ENCODE measurements around the gene DPYD.

Gene DPYD

GRCh38 chr1:97727029-97727428 is 193.8 kb downstream of the DPYD start:
- no peak overlapping the region for H2AFZ ChIP-seq (ENCODE audit: low read length)
- no peaks in the 10 kb centered on the region for H3K4me1 ChIP-seq (ENCODE audit: insufficient read depth, low read length, severe bottlenecking)
- no peaks in the 10 kb centered on the region for H4K20me1 ChIP-seq (ENCODE audit: insufficient read depth, low read length)
- H3K27ac ChIP-seq (ENCODE audit: low read depth, low read length, poor library complexity, severe bottlenecking), result no peak overlapping the region
- H3K9ac ChIP-seq (ENCODE audit: low read length), result no peak overlapping the region
- no peaks in the 10 kb centered on the region for H3K79me2 ChIP-seq (ENCODE audit: insufficient read depth, low read length)
- no peak overlapping the region for H3K4me3 ChIP-seq (ENCODE audit: low read depth, low read length, poor library complexity, severe bottlenecking)
- no peaks in the 10 kb centered on the region for H3K9me3 ChIP-seq (ENCODE audit: low read length)
- TF ChIP-seq EZH2 (IDR thresholded peaks at IDR 0.05; ENCODE audit: borderline replicate concordance, low read length) (no peak), CTCF (IDR thresholded peaks at IDR 0.05; ENCODE audit: low read length) (no peak)
- H3F3A ChIP-seq (ENCODE audit: insufficient read depth, low read length), result no peaks in the 10 kb centered on the region
- H3K4me2 ChIP-seq (ENCODE audit: low read length), result no peak overlapping the region
- H3K9me2 ChIP-seq (ENCODE audit: low read depth, low read length), result no peaks in the 10 kb centered on the region
- H3K27me3 ChIP-seq (ENCODE audit: insufficient read depth, low read length), result no peaks in the 10 kb centered on the region
- no peaks in the 10 kb centered on the region for H3K36me3 ChIP-seq (ENCODE audit: insufficient read depth, low read length)

- H3K27ac ChIP-seq (ENCODE audit: low read depth, low read length, poor library complexity, severe bottlenecking), result no peak overlapping the region
- no peak overlapping the region for H2AFZ ChIP-seq (ENCODE audit: low read length)
- H3K4me1 ChIP-seq (ENCODE audit: insufficient read depth, low read length, severe bottlenecking), result no peaks in the 10 kb centered on the region
- H3K9me3 ChIP-seq (ENCODE audit: low read length), result no peaks in the 10 kb centered on the region
- no peaks in the 10 kb centered on the region for H3K36me3 ChIP-seq (ENCODE audit: insufficient read depth, low read length)
- H3F3A ChIP-seq (ENCODE audit: insufficient read depth, low read length), result no peaks in the 10 kb centered on the region
- H3K27me3 ChIP-seq (ENCODE audit: insufficient read depth, low read length), result no peaks in the 10 kb centered on the region
- H3K9me2 ChIP-seq (ENCODE audit: low read depth, low read length), result no peaks in the 10 kb centered on the region
- no peaks in the 10 kb centered on the region for H4K20me1 ChIP-seq (ENCODE audit: insufficient read depth, low read length)
- H3K4me3 ChIP-seq (ENCODE audit: low read depth, low read length, poor library complexity, severe bottlenecking), result no peak overlapping the region
- H3K79me2 ChIP-seq (ENCODE audit: insufficient read depth, low read length), result no peaks in the 10 kb centered on the region
- no peak overlapping the region for H3K9ac ChIP-seq (ENCODE audit: low read length)
- H3K4me2 ChIP-seq (ENCODE audit: low read length), result no peak overlapping the region
- TF ChIP-seq EZH2 (IDR thresholded peaks at IDR 0.05; ENCODE audit: borderline replicate concordance, low read length) (no peak), CTCF (IDR thresholded peaks at IDR 0.05; ENCODE audit: low read length) (no peak)
Measured at GRCh38 chr1:97726386-97726785, 194.4 kb downstream of the DPYD start.

- no peaks in the 10 kb centered on the region for H3K36me3 ChIP-seq (ENCODE audit: insufficient read depth, low read length)
- no peaks in the 10 kb centered on the region for H3K9me3 ChIP-seq (ENCODE audit: low read length)
- no peak overlapping the region for H3K9ac ChIP-seq (ENCODE audit: low read length)
- no peak overlapping the region for H3K4me3 ChIP-seq (ENCODE audit: low read depth, low read length, poor library complexity, severe bottlenecking)
- H3K4me1 ChIP-seq (ENCODE audit: insufficient read depth, low read length, severe bottlenecking), result no peaks in the 10 kb centered on the region
- no peaks in the 10 kb centered on the region for H3K9me2 ChIP-seq (ENCODE audit: low read depth, low read length)
- no peak overlapping the region for H3K4me2 ChIP-seq (ENCODE audit: low read length)
- no peak overlapping the region for H3K27ac ChIP-seq (ENCODE audit: low read depth, low read length, poor library complexity, severe bottlenecking)
- H3K27me3 ChIP-seq (ENCODE audit: insufficient read depth, low read length), result no peaks in the 10 kb centered on the region
- H4K20me1 ChIP-seq (ENCODE audit: insufficient read depth, low read length), result no peaks in the 10 kb centered on the region
- TF ChIP-seq CTCF (IDR thresholded peaks at IDR 0.05; ENCODE audit: low read length) (no peak), EZH2 (IDR thresholded peaks at IDR 0.05; ENCODE audit: borderline replicate concordance, low read length) (no peak)
- H2AFZ ChIP-seq (ENCODE audit: low read length), result no peak overlapping the region
- H3F3A ChIP-seq (ENCODE audit: insufficient read depth, low read length), result no peaks in the 10 kb centered on the region
- H3K79me2 ChIP-seq (ENCODE audit: insufficient read depth, low read length), result no peaks in the 10 kb centered on the region
Measured at GRCh38 chr1:97721221-97721620, 199.6 kb downstream of the DPYD start.

Data from OCI-LY1 (cell line).